ENCODE data around the gene SLC6A20. TPM values are rescaled to one million over a fixed set of nuclear protein-coding genes. Genes with fewer than 3 reads are reported as not detected.

The SLC6A20 gene
- polyA plus RNA-seq, 1 donor (not counting 4 experiments of a cell fraction or from before 2014, with no cell fraction given), result 0.34 TPM

GRCh38 chr3:45781271-45781670 is 15.1 kb downstream of the SLC6A20 start:
- no peak for DNase-seq (ENCODE audit: low read depth, low spot score)
- no peak overlapping the region for H3K4me3 ChIP-seq (ENCODE audit: control insufficient read depth in 2 of 3, extremely low read depth in 1 of 3, insufficient read depth in 2 of 3, low read depth in 1 of 3, low read length in 3 of 3)
- no peak for FAIRE-seq
- H3K9ac ChIP-seq (ENCODE audit: control insufficient read depth, extremely low read depth, insufficient read depth, low read length), result no peak overlapping the region
- no peaks in the 10 kb centered on the region for H3K9me3 ChIP-seq (ENCODE audit: control insufficient read depth, low read depth, low read length)
- H3K4me1 ChIP-seq (ENCODE audit: control insufficient read depth, extremely low read depth, insufficient read depth, low read length), result no peaks in the 10 kb centered on the region
- H3K9me1 ChIP-seq (ENCODE audit: control insufficient read depth, extremely low read depth, insufficient read depth, low read length), result no peaks in the 10 kb centered on the region
- dilution Hi-C loops (cut with MboI; ENCODE audit: extremely low pct_ligation_motif_present, low sequenced_read_pairs), result no loop called here
- H3K79me2 ChIP-seq (ENCODE audit: control insufficient read depth, insufficient read depth, low read length), result no peaks in the 10 kb centered on the region
- no peaks in the 10 kb centered on the region for H4K20me1 ChIP-seq (ENCODE audit: control insufficient read depth, extremely low read depth, insufficient read depth, low read length)
- peaks cover 22% of the 10 kb centered on the region for H3K27me3 ChIP-seq (ENCODE audit: control insufficient read depth, extremely low read depth, insufficient read depth, low read length)
- TF ChIP-seq CTCF (optimal IDR thresholded peaks at IDR 0.05 in 1 of 3, IDR thresholded peaks at IDR 0.05 in 1 of 3, conservative IDR thresholded peaks at IDR 0.05 in 1 of 3; ENCODE audit: extremely low read depth in 1 of 3, insufficient read depth in 2 of 3, low read length in 3 of 3), result no peak
- TF ChIP-seq EZH2 (IDR thresholded peaks at IDR 0.05; ENCODE audit: low read length), result no peak
- no peak overlapping the region for H3K27ac ChIP-seq (ENCODE audit: control insufficient read depth, insufficient read depth, low read length)
- H2AFZ ChIP-seq (ENCODE audit: control insufficient read depth, low read length), result no peak overlapping the region
- H3K4me2 ChIP-seq (ENCODE audit: control insufficient read depth, extremely low read depth, insufficient read depth, low read depth, low read length), result no peak overlapping the region
- no peaks in the 10 kb centered on the region for H3K36me3 ChIP-seq (ENCODE audit: control insufficient read depth in 2 of 2, extremely low read depth in 1 of 2, insufficient read depth in 2 of 2, low read length in 2 of 2)

GRCh38 chr3:45779746-45780735 is 16.3 kb downstream of the SLC6A20 start:
- FAIRE-seq (no peak), DNase-seq (ENCODE audit: low read depth, low spot score) (no peak)
- no peak overlapping the region for H2AFZ ChIP-seq (ENCODE audit: control insufficient read depth, low read length)
- H3K9me1 ChIP-seq (ENCODE audit: control insufficient read depth, extremely low read depth, insufficient read depth, low read length), result no peaks in the 10 kb centered on the region
- no peaks in the 10 kb centered on the region for H4K20me1 ChIP-seq (ENCODE audit: control insufficient read depth, extremely low read depth, insufficient read depth, low read length)
- dilution Hi-C loops (cut with MboI; ENCODE audit: extremely low pct_ligation_motif_present, low sequenced_read_pairs), result no loop called here
- H3K36me3 ChIP-seq (ENCODE audit: control insufficient read depth in 2 of 2, extremely low read depth in 1 of 2, insufficient read depth in 2 of 2, low read length in 2 of 2), result no peaks in the 10 kb centered on the region
- no peak overlapping the region for H3K4me3 ChIP-seq (ENCODE audit: control insufficient read depth in 2 of 3, extremely low read depth in 1 of 3, insufficient read depth in 2 of 3, low read depth in 1 of 3, low read length in 3 of 3)
- TF ChIP-seq CTCF (optimal IDR thresholded peaks at IDR 0.05 in 1 of 3, IDR thresholded peaks at IDR 0.05 in 1 of 3, conservative IDR thresholded peaks at IDR 0.05 in 1 of 3; ENCODE audit: extremely low read depth in 1 of 3, insufficient read depth in 2 of 3, low read length in 3 of 3) (no peak), EZH2 (IDR thresholded peaks at IDR 0.05; ENCODE audit: low read length) (no peak)
- H3K4me2 ChIP-seq (ENCODE audit: control insufficient read depth, extremely low read depth, insufficient read depth, low read depth, low read length), result no peak overlapping the region
- H3K27ac ChIP-seq (ENCODE audit: control insufficient read depth, insufficient read depth, low read length), result no peak overlapping the region
- H3K9ac ChIP-seq (ENCODE audit: control insufficient read depth, extremely low read depth, insufficient read depth, low read length), result no peak overlapping the region
- no peaks in the 10 kb centered on the region for H3K4me1 ChIP-seq (ENCODE audit: control insufficient read depth, extremely low read depth, insufficient read depth, low read length)
- H3K27me3 ChIP-seq (ENCODE audit: control insufficient read depth, extremely low read depth, insufficient read depth, low read length), result peaks cover 32% of the 10 kb centered on the region
- H3K79me2 ChIP-seq (ENCODE audit: control insufficient read depth, insufficient read depth, low read length), result no peaks in the 10 kb centered on the region
- H3K9me3 ChIP-seq (ENCODE audit: control insufficient read depth, low read depth, low read length), result no peaks in the 10 kb centered on the region

Measured in keratinocyte (primary cell).